Glutamatergic neuron (in vitro differentiated cells): ENCODE results near the gene EML5. TPM values are rescaled to one million over a fixed set of nuclear protein-coding genes. Genes with fewer than 3 reads are reported as not detected.
A peak's percentile ranks its signal among the peaks of the same experiment; 100 is the strongest.

Source experiments
- DNase-seq: peaks from one replicate; pipeline ENCODE4 v3.0.0; 2022
- H3K27ac Mint-ChIP-seq: one replicate; pipeline ENCODE4 v1.8.0; 2020; ENCODE audit warnings: mild to moderate bottlenecking, mixed read lengths, inconsistent platforms; ENCODE audit not compliant: unreplicated experiment
- H3K27me3 Mint-ChIP-seq: one replicate; pipeline ENCODE4 v1.8.0; 2020; ENCODE audit warnings: mild to moderate bottlenecking, moderate library complexity, mixed read lengths, inconsistent platforms; ENCODE audit not compliant: unreplicated experiment
- H3K36me3 Mint-ChIP-seq: one replicate; pipeline ENCODE4 v1.8.0; 2020; ENCODE audit warnings: mild to moderate bottlenecking, mixed read lengths, inconsistent platforms; ENCODE audit not compliant: unreplicated experiment
- H3K4me1 Mint-ChIP-seq: one replicate; pipeline ENCODE4 v1.8.0; 2020; ENCODE audit warnings: mild to moderate bottlenecking, low read depth, mixed read lengths, inconsistent platforms; ENCODE audit not compliant: unreplicated experiment
- H3K4me3 Mint-ChIP-seq: one replicate; pipeline ENCODE4 v1.8.0; 2020; ENCODE audit warnings: mild to moderate bottlenecking, mixed read lengths, inconsistent platforms; ENCODE audit not compliant: unreplicated experiment
- H3K9me3 Mint-ChIP-seq: one replicate; pipeline ENCODE4 v1.8.0; 2020; ENCODE audit warnings: mild to moderate bottlenecking, moderate library complexity, mixed read lengths, inconsistent platforms; ENCODE audit not compliant: unreplicated experiment
- total RNA-seq: library from RNA; stranded (reverse); fragmentation: NEBNext Ultra II Directional; extraction: Animal tissue kit (Norgen Biotek cat#: 25700); gene quantifications from one replicate; pipeline ENCODE4 v1.2.1, GENCODE V29; 2021; ENCODE audit not compliant: unreplicated experiment
- TF ChIP-seq, protein P1 (sequence below): fragments of 200-600 bp; sonication (generic); IDR thresholded peaks from one replicate; pipeline ENCODE4 v1.5.0; 2021; ENCODE audit not compliant: partially characterized antibody, unreplicated experiment

Gene EML5
- total RNA-seq, 1 donor from 2014 or later = 2.1 TPM

DNA sequence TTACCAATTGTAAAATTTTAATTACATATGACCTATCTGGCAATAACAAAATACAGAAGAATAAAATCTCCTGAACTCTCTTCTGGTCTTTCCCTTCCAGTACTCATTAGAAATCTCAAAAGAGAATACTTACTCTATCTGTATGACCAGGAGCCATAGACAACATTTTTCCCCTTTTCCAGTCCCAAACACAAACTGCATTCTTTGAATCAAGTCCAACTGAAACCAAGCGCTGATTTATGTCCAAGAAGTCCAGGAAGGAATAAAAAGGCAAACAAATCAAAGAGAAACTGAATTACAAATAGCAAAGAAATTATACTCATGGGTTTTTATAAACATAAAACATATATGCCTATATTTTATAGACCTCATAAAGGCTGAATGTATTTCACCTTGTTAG, 46.7 kb downstream of the EML5 start:
- no peak for DNase-seq
- Mint-ChIP-seq H3K9me3 (no peaks in the 10 kb centered on the region), H3K4me1 (no peaks in the 10 kb centered on the region), H3K36me3 (no peaks in the 10 kb centered on the region), H3K4me3 (no peak overlapping the region), H3K27me3 (no peaks in the 10 kb centered on the region), H3K27ac (no peak overlapping the region)
- TF ChIP-seq, protein P1, sequence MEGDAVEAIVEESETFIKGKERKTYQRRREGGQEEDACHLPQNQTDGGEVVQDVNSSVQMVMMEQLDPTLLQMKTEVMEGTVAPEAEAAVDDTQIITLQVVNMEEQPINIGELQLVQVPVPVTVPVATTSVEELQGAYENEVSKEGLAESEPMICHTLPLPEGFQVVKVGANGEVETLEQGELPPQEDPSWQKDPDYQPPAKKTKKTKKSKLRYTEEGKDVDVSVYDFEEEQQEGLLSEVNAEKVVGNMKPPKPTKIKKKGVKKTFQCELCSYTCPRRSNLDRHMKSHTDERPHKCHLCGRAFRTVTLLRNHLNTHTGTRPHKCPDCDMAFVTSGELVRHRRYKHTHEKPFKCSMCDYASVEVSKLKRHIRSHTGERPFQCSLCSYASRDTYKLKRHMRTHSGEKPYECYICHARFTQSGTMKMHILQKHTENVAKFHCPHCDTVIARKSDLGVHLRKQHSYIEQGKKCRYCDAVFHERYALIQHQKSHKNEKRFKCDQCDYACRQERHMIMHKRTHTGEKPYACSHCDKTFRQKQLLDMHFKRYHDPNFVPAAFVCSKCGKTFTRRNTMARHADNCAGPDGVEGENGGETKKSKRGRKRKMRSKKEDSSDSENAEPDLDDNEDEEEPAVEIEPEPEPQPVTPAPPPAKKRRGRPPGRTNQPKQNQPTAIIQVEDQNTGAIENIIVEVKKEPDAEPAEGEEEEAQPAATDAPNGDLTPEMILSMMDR = no peak

DNA sequence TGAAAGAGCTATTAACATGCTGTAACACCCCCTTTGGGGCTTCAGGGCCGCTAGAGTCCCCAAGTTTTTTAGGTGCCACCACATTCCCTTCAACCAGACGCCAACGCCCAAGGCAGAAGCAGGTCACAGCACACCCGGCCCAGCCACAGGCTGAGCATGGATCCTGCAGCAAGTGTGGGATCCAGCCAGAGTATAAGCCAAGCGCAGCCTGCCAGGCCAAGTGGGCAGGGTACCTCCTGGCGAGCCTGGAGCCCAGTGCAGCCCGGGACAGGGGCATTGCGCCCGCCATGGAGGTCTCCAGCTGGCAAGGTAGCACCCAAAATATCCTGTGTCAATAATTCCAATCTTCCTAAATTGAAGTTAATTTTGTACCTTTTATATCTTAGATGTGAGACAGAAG, 55.5 kb downstream of the EML5 start:
- DNase-seq = no peak
- TF ChIP-seq, protein P1 = no peak
- H3K27me3 Mint-ChIP-seq = no peaks in the 10 kb centered on the region
- no peaks in the 10 kb centered on the region for H3K4me1 Mint-ChIP-seq
- H3K4me3 Mint-ChIP-seq = no peak overlapping the region
- H3K9me3 Mint-ChIP-seq = no peaks in the 10 kb centered on the region
- H3K27ac Mint-ChIP-seq = no peak overlapping the region
- no peaks in the 10 kb centered on the region for H3K36me3 Mint-ChIP-seq

DNA sequence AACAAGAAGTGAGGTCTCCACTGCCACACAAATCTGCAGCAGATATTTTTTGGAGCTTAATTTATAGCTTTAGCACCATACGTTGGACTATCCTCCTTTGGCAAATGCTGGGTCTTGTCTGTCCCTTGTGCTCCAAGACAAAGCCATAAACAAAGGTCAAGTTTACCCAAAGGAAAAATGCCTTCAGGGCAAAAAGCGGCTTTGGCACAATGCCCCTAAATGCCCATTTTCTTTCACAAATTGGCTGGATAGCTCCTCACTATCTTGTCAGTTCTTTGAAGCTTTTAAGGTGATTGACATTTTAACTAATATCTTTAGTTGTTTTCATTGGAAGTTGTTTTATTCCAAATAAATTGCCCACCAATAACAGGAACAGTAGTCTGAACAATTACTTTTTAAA, 59.6 kb downstream of the EML5 start:
- TF ChIP-seq, protein P1 = no peak
- Mint-ChIP-seq H3K27me3 (no peaks in the 10 kb centered on the region), H3K9me3 (peaks cover 2% of the 10 kb centered on the region), H3K4me3 (no peak overlapping the region), H3K36me3 (no peaks in the 10 kb centered on the region), H3K4me1 (no peaks in the 10 kb centered on the region), H3K27ac (no peak overlapping the region)
- no peak for DNase-seq

DNA sequence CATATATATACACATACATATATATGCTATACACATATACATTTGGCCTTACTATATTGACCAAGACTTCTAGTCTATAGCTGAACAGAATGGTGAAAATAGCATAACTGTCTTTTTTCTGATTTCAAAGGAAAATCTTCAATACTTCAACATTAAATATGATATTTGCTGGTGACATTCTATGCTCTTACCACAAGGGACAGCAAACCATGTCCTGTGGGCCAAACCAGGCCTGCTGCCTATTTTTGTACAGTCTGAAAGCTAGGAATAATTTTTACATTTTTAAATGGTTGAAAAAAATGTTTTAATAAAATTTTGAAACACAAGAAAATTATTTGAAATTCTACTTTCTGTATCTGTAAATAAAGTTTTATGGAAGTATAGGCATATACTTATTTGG, 63.6 kb downstream of the EML5 start:
- Mint-ChIP-seq H3K36me3 (no peaks in the 10 kb centered on the region), H3K4me3 (no peak overlapping the region), H3K27me3 (no peaks in the 10 kb centered on the region), H3K9me3 (peaks cover 2% of the 10 kb centered on the region), H3K27ac (no peak overlapping the region), H3K4me1 (no peaks in the 10 kb centered on the region)
- TF ChIP-seq, protein P1 = peak; percentile 49
- DNase-seq = no peak

DNA sequence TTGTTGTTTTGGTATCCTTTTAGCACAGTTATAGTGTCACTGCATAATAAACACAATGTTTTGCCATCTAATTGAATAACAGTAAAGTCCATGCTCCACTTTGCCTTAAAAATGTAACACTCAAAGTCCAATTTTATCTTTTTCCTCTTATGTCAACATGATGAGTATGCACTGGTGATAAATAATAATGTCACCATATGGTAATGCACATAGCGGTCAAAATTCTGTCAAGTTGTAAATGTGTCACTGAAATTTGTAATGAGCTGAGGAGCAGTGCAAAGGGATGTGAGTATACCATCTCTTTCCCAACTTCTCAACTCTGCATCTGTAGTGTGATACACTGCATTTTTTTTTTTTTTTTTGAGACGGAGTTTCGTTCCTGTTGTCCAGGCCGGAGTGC, 65.7 kb downstream of the EML5 start:
- no peak for DNase-seq
- H3K36me3 Mint-ChIP-seq = no peaks in the 10 kb centered on the region
- no peak overlapping the region for H3K4me3 Mint-ChIP-seq
- no peaks in the 10 kb centered on the region for H3K27me3 Mint-ChIP-seq
- H3K27ac Mint-ChIP-seq = no peak overlapping the region
- H3K9me3 Mint-ChIP-seq = peaks cover 2% of the 10 kb centered on the region
- no peaks in the 10 kb centered on the region for H3K4me1 Mint-ChIP-seq
- TF ChIP-seq, protein P1 = no peak
